OCI-LY3 (cell line): Measurements from ENCODE around the gene SNN.

Source experiments
- CTCF ChIP-seq: fragments of 200-600, 300-600 bp; sonication (generic); IDR thresholded peaks from 2 replicates; pipeline ENCODE4 v1.5.1; 2014; ENCODE audit warnings: antibody characterized with exemption, low read length, low read depth
- EZH2phosphoT487 ChIP-seq: fragments of 200-600 bp; shearing (Covaris generic); IDR thresholded peaks from 2 replicates; pipeline ENCODE4 v1.6.1; 2018; ENCODE audit warnings: antibody characterized with exemption, mixed run types, low read depth

- no peak for TF ChIP-seq EZH2phosphoT487
- TF ChIP-seq CTCF: no peak
Observed at GRCh38 chr16:11662582-11662981, 5.7 kb upstream of the SNN start.
